Astrocyte (in vitro differentiated cells and primary cell): ENCODE results near the gene KMT2C. TPM values are rescaled to one million over a fixed set of nuclear protein-coding genes. Genes with fewer than 3 reads are reported as not detected.
A peak's percentile ranks its signal among the peaks of the same experiment; 100 is the strongest.

Experiments used
- DNase-seq: peaks from one replicate; pipeline ENCODE4 v3.0.0-alpha.2; 2010; ENCODE audit warnings: low read depth
- FAIRE-seq: peaks from 2 replicates; lab custom pipeline; 2011; peaks lifted over from hg19 to GRCh38; lab: Jason Lieb, UNC
- H2AFZ ChIP-seq: 2 replicates; pipeline ENCODE4 v1.6.0; 2012; ENCODE audit warnings: low read depth, low read length, inconsistent platforms
- H3K27ac ChIP-seq: 2 replicates; pipeline ENCODE4 v1.5.1; 2011; ENCODE audit warnings: low read depth, low read length, inconsistent platforms
- H3K27me3 ChIP-seq: 2 replicates; pipeline ENCODE4 v1.6.0; 2011; ENCODE audit warnings: low read length, inconsistent platforms; ENCODE audit not compliant: insufficient read depth
- H3K36me3 ChIP-seq: 2 replicates; pipeline ENCODE4 v1.5.1; 2011; ENCODE audit warnings: low read length, inconsistent platforms; ENCODE audit not compliant: insufficient read depth
- H3K4me1 ChIP-seq: 2 replicates; pipeline ENCODE4 v1.5.1; 2011; ENCODE audit warnings: low read length, inconsistent platforms; ENCODE audit not compliant: insufficient read depth
- H3K4me2 ChIP-seq: 2 replicates; pipeline ENCODE4 v1.6.0; 2012; ENCODE audit warnings: low read length, inconsistent platforms
- H3K4me3 ChIP-seq: 2 replicates; pipeline ENCODE4 v1.5.1; 2011; ENCODE audit warnings: low read depth, mild to moderate bottlenecking, low read length, inconsistent platforms; ENCODE audit not compliant: insufficient read depth
- H3K79me2 ChIP-seq: 2 replicates; pipeline ENCODE4 v1.6.0; 2012; ENCODE audit warnings: mild to moderate bottlenecking, low read length, inconsistent platforms; ENCODE audit not compliant: insufficient read depth
- H3K9ac ChIP-seq: 2 replicates; pipeline ENCODE4 v1.6.0; 2012; ENCODE audit warnings: mild to moderate bottlenecking, low read length, inconsistent platforms
- H3K9me3 ChIP-seq: 2 replicates; pipeline ENCODE4 v1.5.1; 2012; ENCODE audit warnings: low read depth, mild to moderate bottlenecking, low read length, inconsistent platforms; ENCODE audit not compliant: insufficient read depth
- H4K20me1 ChIP-seq: 2 replicates; pipeline ENCODE4 v1.6.0; 2012; ENCODE audit warnings: low read length, inconsistent platforms; ENCODE audit not compliant: insufficient read depth
- H3K27ac Mint-ChIP-seq: one replicate; pipeline ENCODE4 v1.8.0; 2021; ENCODE audit warnings: mild to moderate bottlenecking, mixed read lengths; ENCODE audit not compliant: unreplicated experiment
- H3K27me3 Mint-ChIP-seq: one replicate; pipeline ENCODE4 v1.8.0; 2021; ENCODE audit warnings: low read depth, mixed read lengths; ENCODE audit not compliant: unreplicated experiment
- H3K36me3 Mint-ChIP-seq: one replicate; pipeline ENCODE4 v1.8.0; 2021; ENCODE audit warnings: low read depth, mixed read lengths; ENCODE audit not compliant: unreplicated experiment
- H3K4me1 Mint-ChIP-seq: one replicate; pipeline ENCODE4 v1.8.0; 2021; ENCODE audit warnings: low read depth, mixed read lengths; ENCODE audit not compliant: unreplicated experiment
- H3K4me3 Mint-ChIP-seq: one replicate; pipeline ENCODE4 v1.8.0; 2021; ENCODE audit warnings: mild to moderate bottlenecking, moderate library complexity, mixed read lengths; ENCODE audit not compliant: unreplicated experiment
- H3K9me3 Mint-ChIP-seq: one replicate; pipeline ENCODE4 v1.8.0; 2021; ENCODE audit warnings: mild to moderate bottlenecking, mixed read lengths; ENCODE audit not compliant: unreplicated experiment
- EZH2 ChIP-seq: IDR thresholded peaks from 2 replicates; pipeline ENCODE4 v1.6.1; 2012; ENCODE audit warnings: mild to moderate bottlenecking, low read length, inconsistent platforms; ENCODE audit not compliant: insufficient read depth
- total RNA-seq: library from RNA; stranded (reverse); gene quantifications from 2 replicates; pipeline ENCODE4 v1.2.1, GENCODE V29; 2021
- TF ChIP-seq, protein P1 (sequence below): IDR thresholded peaks from 2 replicates; pipeline ENCODE4 v1.5.1; 2011; ENCODE audit warnings: low read depth, mild to moderate bottlenecking, inconsistent platforms, low read length, moderate library complexity; ENCODE audit not compliant: insufficient read depth

Gene KMT2C
- total RNA-seq, 1 donor from 2014 or later: 59.0 TPM

GRCh38 chr7:152126741-152127140 is 309.1 kb downstream of the KMT2C start:
- no peak for DNase-seq
- H3K36me3 ChIP-seq: peaks cover 30% of the 10 kb centered on the region
- H3K9ac ChIP-seq: no peak overlapping the region
- H4K20me1 ChIP-seq: peaks cover 6% of the 10 kb centered on the region
- H3K4me1 Mint-ChIP-seq: peaks cover 1% of the 10 kb centered on the region
- no peak overlapping the region for H3K4me3 ChIP-seq
- TF ChIP-seq, protein P1, sequence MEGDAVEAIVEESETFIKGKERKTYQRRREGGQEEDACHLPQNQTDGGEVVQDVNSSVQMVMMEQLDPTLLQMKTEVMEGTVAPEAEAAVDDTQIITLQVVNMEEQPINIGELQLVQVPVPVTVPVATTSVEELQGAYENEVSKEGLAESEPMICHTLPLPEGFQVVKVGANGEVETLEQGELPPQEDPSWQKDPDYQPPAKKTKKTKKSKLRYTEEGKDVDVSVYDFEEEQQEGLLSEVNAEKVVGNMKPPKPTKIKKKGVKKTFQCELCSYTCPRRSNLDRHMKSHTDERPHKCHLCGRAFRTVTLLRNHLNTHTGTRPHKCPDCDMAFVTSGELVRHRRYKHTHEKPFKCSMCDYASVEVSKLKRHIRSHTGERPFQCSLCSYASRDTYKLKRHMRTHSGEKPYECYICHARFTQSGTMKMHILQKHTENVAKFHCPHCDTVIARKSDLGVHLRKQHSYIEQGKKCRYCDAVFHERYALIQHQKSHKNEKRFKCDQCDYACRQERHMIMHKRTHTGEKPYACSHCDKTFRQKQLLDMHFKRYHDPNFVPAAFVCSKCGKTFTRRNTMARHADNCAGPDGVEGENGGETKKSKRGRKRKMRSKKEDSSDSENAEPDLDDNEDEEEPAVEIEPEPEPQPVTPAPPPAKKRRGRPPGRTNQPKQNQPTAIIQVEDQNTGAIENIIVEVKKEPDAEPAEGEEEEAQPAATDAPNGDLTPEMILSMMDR: no peak
- TF ChIP-seq EZH2: no peak
- H3K27ac ChIP-seq: no peak overlapping the region
- H3K4me3 Mint-ChIP-seq: no peak overlapping the region
- H3K9me3 ChIP-seq: peaks cover 11% of the 10 kb centered on the region
- no peaks in the 10 kb centered on the region for H3K27me3 ChIP-seq
- H3K9me3 Mint-ChIP-seq: peaks cover 19% of the 10 kb centered on the region
- no peak overlapping the region for H2AFZ ChIP-seq
- no peak for FAIRE-seq
- H3K27me3 Mint-ChIP-seq: no peaks in the 10 kb centered on the region
- no peaks in the 10 kb centered on the region for H3K4me1 ChIP-seq
- no peaks in the 10 kb centered on the region for H3K79me2 ChIP-seq
- no peak overlapping the region for H3K4me2 ChIP-seq
- peak overlapping the region; percentile 20 for H3K27ac Mint-ChIP-seq
- H3K36me3 Mint-ChIP-seq: peaks cover 50% of the 10 kb centered on the region

DNA sequence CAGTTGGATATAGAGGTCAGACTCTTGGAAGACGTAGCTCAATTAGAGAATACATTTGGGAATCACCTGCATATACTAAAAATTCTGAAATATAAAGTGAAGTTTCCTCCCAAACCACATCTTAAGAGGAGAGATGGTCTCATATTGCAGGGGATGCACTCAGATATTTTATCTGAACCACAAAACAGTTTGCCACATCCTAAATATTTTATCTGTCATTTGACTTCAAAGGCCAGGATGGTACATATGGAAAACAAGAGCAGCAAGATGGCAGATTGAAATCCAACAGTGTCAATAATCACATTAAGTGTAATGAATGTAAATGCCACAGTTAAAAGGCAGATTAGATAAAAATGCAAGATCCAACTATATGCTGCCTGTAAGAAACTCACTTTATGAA is 313.3 kb downstream of the KMT2C start:
- no peak overlapping the region for H3K27ac ChIP-seq
- H2AFZ ChIP-seq: no peak overlapping the region
- no peaks in the 10 kb centered on the region for H3K4me1 ChIP-seq
- H3K36me3 Mint-ChIP-seq: peaks cover 60% of the 10 kb centered on the region
- no peak overlapping the region for H3K4me3 Mint-ChIP-seq
- H3K9me3 ChIP-seq: peaks cover 5% of the 10 kb centered on the region
- FAIRE-seq: no peak
- H3K4me3 ChIP-seq: no peak overlapping the region
- no peak overlapping the region for H3K4me2 ChIP-seq
- TF ChIP-seq EZH2: no peak
- H3K36me3 ChIP-seq: peaks cover 56% of the 10 kb centered on the region
- H4K20me1 ChIP-seq: peaks cover 6% of the 10 kb centered on the region
- H3K27me3 Mint-ChIP-seq: no peaks in the 10 kb centered on the region
- no peak overlapping the region for H3K9ac ChIP-seq
- DNase-seq: no peak
- no peaks in the 10 kb centered on the region for H3K27me3 ChIP-seq
- H3K9me3 Mint-ChIP-seq: peaks cover 19% of the 10 kb centered on the region
- H3K79me2 ChIP-seq: no peaks in the 10 kb centered on the region
- H3K27ac Mint-ChIP-seq: no peak overlapping the region
- H3K4me1 Mint-ChIP-seq: peaks cover 1% of the 10 kb centered on the region

- Histone ChIP-seq H3K36me3 (peaks cover 60% of the 10 kb centered on the region), H3K4me1 (no peaks in the 10 kb centered on the region), H4K20me1 (peaks cover 6% of the 10 kb centered on the region), H3K27ac (no peak overlapping the region), H2AFZ (no peak overlapping the region), H3K4me2 (no peak overlapping the region), H3K79me2 (no peaks in the 10 kb centered on the region), H3K9me3 (no peaks in the 10 kb centered on the region), H3K9ac (no peak overlapping the region), H3K4me3 (no peak overlapping the region), H3K27me3 (no peaks in the 10 kb centered on the region)
- Mint-ChIP-seq H3K27me3 (no peaks in the 10 kb centered on the region), H3K27ac (no peak overlapping the region), H3K36me3 (peaks cover 52% of the 10 kb centered on the region), H3K9me3 (peaks cover 12% of the 10 kb centered on the region), H3K4me1 (no peaks in the 10 kb centered on the region), H3K4me3 (no peak overlapping the region)
- no peak for TF ChIP-seq EZH2
- TF ChIP-seq, protein P1: no peak
- no peak for FAIRE-seq
- no peak for DNase-seq
Observed at GRCh38 chr7:152121432-152121831, 314.4 kb downstream of the KMT2C start.
